Effector memory CD4-positive, alpha-beta T cell (primary cell): ENCODE data around the gene PIK3R5.
A peak's percentile ranks its signal among the peaks of the same experiment; 100 is the strongest.

Experiments
- DNase-seq, 3 donors: peaks; one replicate each; pipeline ENCODE4 v3.0.0-alpha.2; 2020
- H3K27ac ChIP-seq: 2 replicates; pipeline ENCODE4 v1.7.0; 2013; ENCODE audit warnings: mild to moderate bottlenecking, low read length, moderate library complexity; ENCODE audit not compliant: insufficient read depth, poor library complexity, severe bottlenecking
- H3K27me3 ChIP-seq: replicated peaks from 2 replicates; pipeline ENCODE4 v1.7.0; 2013; ENCODE audit warnings: mild to moderate bottlenecking, low read length; ENCODE audit not compliant: insufficient read depth, control insufficient read depth, poor library complexity, severe bottlenecking
- H3K36me3 ChIP-seq: 2 replicates; pipeline ENCODE4 v1.7.0; 2013; ENCODE audit warnings: mild to moderate bottlenecking, low read length, moderate library complexity; ENCODE audit not compliant: control insufficient read depth, insufficient read depth
- H3K4me1 ChIP-seq: 2 replicates; pipeline ENCODE4 v1.7.0; 2013; ENCODE audit warnings: low read length, mild to moderate bottlenecking; ENCODE audit not compliant: control insufficient read depth, insufficient read depth, poor library complexity, severe bottlenecking
- H3K4me3 ChIP-seq: 2 replicates; pipeline ENCODE4 v1.7.0; 2013; ENCODE audit warnings: low read length, low read depth, mild to moderate bottlenecking; ENCODE audit not compliant: insufficient read depth, poor library complexity, severe bottlenecking
- H3K9me3 ChIP-seq: 2 replicates; pipeline ENCODE4 v1.7.0; 2013; ENCODE audit warnings: mild to moderate bottlenecking, low read length, moderate library complexity; ENCODE audit not compliant: control insufficient read depth

The PIK3R5 gene

GRCh38 chr17:8955021-8955959 is 10.2 kb downstream of the PIK3R5 start:
- H3K4me1 ChIP-seq = peaks cover 82% of the 10 kb centered on the region

GRCh38 chr17:8954339-8954738 is 11.2 kb downstream of the PIK3R5 start:
- no peak overlapping the region for H3K4me3 ChIP-seq

More at GRCh38 chr17:8955021-8955959, 10.2 kb downstream of the PIK3R5 start:
- Histone ChIP-seq H3K4me3 (no peak overlapping the region), H3K36me3 (peaks cover 8% of the 10 kb centered on the region), H3K27ac (peak overlapping the region; percentile 82), H3K9me3 (no peaks in the 10 kb centered on the region), H3K27me3 (no peaks in the 10 kb centered on the region)
- DNase-seq = no peak

GRCh38 chr17:8953156-8953885 is 12.2 kb downstream of the PIK3R5 start:
- no peak for DNase-seq
- no peak overlapping the region for H3K4me3 ChIP-seq
- no peaks in the 10 kb centered on the region for H3K9me3 ChIP-seq
- H3K27ac ChIP-seq = peak overlapping the region; percentile 82
- no peaks in the 10 kb centered on the region for H3K36me3 ChIP-seq
- H3K27me3 ChIP-seq = no peaks in the 10 kb centered on the region
- H3K4me1 ChIP-seq = peaks cover 71% of the 10 kb centered on the region

More at GRCh38 chr17:8954339-8954738, 11.2 kb downstream of the PIK3R5 start:
- peaks cover 73% of the 10 kb centered on the region for H3K4me1 ChIP-seq
- H3K27me3 ChIP-seq = no peaks in the 10 kb centered on the region
- H3K9me3 ChIP-seq = no peaks in the 10 kb centered on the region
- H3K36me3 ChIP-seq = peaks cover 6% of the 10 kb centered on the region
- peak overlapping the region; percentile 82 for H3K27ac ChIP-seq
- peak; percentile 73 to 79 (median 74) for DNase-seq

- Histone ChIP-seq H3K4me1 (peaks cover 61% of the 10 kb centered on the region), H3K9me3 (no peaks in the 10 kb centered on the region), H3K27ac (peak overlapping the region; percentile 82), H3K4me3 (no peak overlapping the region), H3K36me3 (no peaks in the 10 kb centered on the region), H3K27me3 (no peaks in the 10 kb centered on the region)
- DNase-seq = no peak
These were observed 13.3 kb downstream of the PIK3R5 start for GRCh38 chr17:8952191-8952590.

- DNase-seq = no peak
- Histone ChIP-seq H3K4me1 (peaks cover 51% of the 10 kb centered on the region), H3K4me3 (no peak overlapping the region), H3K27me3 (no peaks in the 10 kb centered on the region), H3K27ac (peak overlapping the region; percentile 40), H3K36me3 (no peaks in the 10 kb centered on the region), H3K9me3 (no peaks in the 10 kb centered on the region)
These were observed 14.3 kb downstream of the PIK3R5 start for GRCh38 chr17:8951206-8951605.

GRCh38 chr17:8949061-8949661 is 16.3 kb downstream of the PIK3R5 start:
- Histone ChIP-seq H3K27ac (peak overlapping the region; percentile 2), H3K4me1 (peaks cover 30% of the 10 kb centered on the region), H3K4me3 (no peak overlapping the region), H3K36me3 (peaks cover 19% of the 10 kb centered on the region), H3K27me3 (no peaks in the 10 kb centered on the region), H3K9me3 (no peaks in the 10 kb centered on the region)
- DNase-seq = no peak

- no peak for DNase-seq
- H3K4me1 ChIP-seq = peaks cover 23% of the 10 kb centered on the region
- H3K27me3 ChIP-seq = no peaks in the 10 kb centered on the region
- no peak overlapping the region for H3K4me3 ChIP-seq
- H3K9me3 ChIP-seq = no peaks in the 10 kb centered on the region
- peaks cover 24% of the 10 kb centered on the region for H3K36me3 ChIP-seq
- no peak overlapping the region for H3K27ac ChIP-seq
These were observed 17.0 kb downstream of the PIK3R5 start for GRCh38 chr17:8948462-8948861.

- Histone ChIP-seq H3K36me3 (peaks cover 24% of the 10 kb centered on the region), H3K27ac (no peak overlapping the region), H3K27me3 (no peaks in the 10 kb centered on the region), H3K4me1 (peaks cover 17% of the 10 kb centered on the region), H3K9me3 (no peaks in the 10 kb centered on the region), H3K4me3 (no peak overlapping the region)
- DNase-seq = no peak
These were observed 18.3 kb downstream of the PIK3R5 start for GRCh38 chr17:8947201-8947600.

- peaks cover 23% of the 10 kb centered on the region for H3K4me1 ChIP-seq
- H3K27ac ChIP-seq = no peak overlapping the region
- H3K36me3 ChIP-seq = peaks cover 24% of the 10 kb centered on the region
These were observed 19.0 kb downstream of the PIK3R5 start for GRCh38 chr17:8946476-8946875.

More at GRCh38 chr17:8946476-8946875, 19.0 kb downstream of the PIK3R5 start:
- Histone ChIP-seq H3K4me3 (no peak overlapping the region), H3K9me3 (no peaks in the 10 kb centered on the region), H3K27me3 (no peaks in the 10 kb centered on the region)
- DNase-seq = no peak
